Left ventricle myocardium inferior (tissue), 1 donor: ENCODE measurements around the gene CDHR3. TPM values are rescaled to one million over a fixed set of nuclear protein-coding genes. Genes with fewer than 3 reads are reported as not detected.

ENCODE experiments used
- DNase-seq: peaks from one replicate; pipeline ENCODE4 v3.0.0-alpha.2; 2020
- H3K27ac ChIP-seq: fragments of 200-600 bp; replicated peaks from 2 replicates; pipeline ENCODE4 v1.8.0; 2021
- H3K27me3 ChIP-seq: fragments of 200-600 bp; 2 replicates; pipeline ENCODE4 v1.8.0; 2021; ENCODE audit warnings: low read depth
- H3K36me3 ChIP-seq: fragments of 200-600 bp; 2 replicates; pipeline ENCODE4 v1.8.0; 2021
- H3K4me1 ChIP-seq: fragments of 200-600 bp; 2 replicates; pipeline ENCODE4 v1.8.0; 2021
- H3K4me3 ChIP-seq: fragments of 200-600 bp; 2 replicates; pipeline ENCODE4 v1.8.0; 2021; ENCODE audit warnings: mild to moderate bottlenecking, moderate library complexity
- H3K9me3 ChIP-seq: fragments of 200-600 bp; replicated peaks from 2 replicates; pipeline ENCODE4 v1.8.0; 2021
- intact Hi-C: fragments of 100-400 bp; cut with micrococcal nuclease; formaldehyde crosslinking; loops from one replicate; pipeline ENCODE4 v1.11.0; 2022
- total RNA-seq: library from RNA; stranded (reverse); fragmentation: NEBNext Ultra II Directional; extraction: Animal tissue kit (Norgen Biotek cat#: 25700); gene quantifications from one replicate; pipeline ENCODE4 v1.2.1, GENCODE V29; 2021
- TF ChIP-seq, protein P1 (sequence below): fragments of 200-600 bp; IDR thresholded peaks from 2 replicates; pipeline ENCODE4 v1.8.0; 2021; ENCODE audit warnings: antibody characterized with exemption, mild to moderate bottlenecking, borderline replicate concordance
- donor health status: DM: no; HTN: yes; CAD: no; lungs with severe emphysema.

Gene CDHR3
- total RNA-seq, 1 donor from 2014 or later = 11.4 TPM

DNA sequence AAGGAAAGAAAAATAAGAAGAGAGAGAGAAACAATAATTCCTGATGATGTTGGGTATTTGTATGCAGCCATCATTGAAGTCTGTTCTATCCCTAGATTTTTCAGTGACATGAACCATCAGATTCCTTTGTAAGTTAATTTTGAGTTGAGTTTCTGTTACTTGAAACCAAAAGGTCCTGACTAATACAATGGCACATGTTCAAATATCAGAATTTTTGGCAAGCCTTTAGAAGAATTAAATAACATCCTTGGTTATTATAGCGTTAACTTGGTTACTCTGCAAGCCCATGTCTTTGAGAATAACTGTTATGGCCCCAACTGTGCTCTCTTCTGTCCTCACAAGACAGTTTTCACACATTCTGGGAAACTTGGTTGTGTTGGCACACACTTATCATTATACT, 82.5 kb downstream of the CDHR3 start:
- TF ChIP-seq, protein P1, sequence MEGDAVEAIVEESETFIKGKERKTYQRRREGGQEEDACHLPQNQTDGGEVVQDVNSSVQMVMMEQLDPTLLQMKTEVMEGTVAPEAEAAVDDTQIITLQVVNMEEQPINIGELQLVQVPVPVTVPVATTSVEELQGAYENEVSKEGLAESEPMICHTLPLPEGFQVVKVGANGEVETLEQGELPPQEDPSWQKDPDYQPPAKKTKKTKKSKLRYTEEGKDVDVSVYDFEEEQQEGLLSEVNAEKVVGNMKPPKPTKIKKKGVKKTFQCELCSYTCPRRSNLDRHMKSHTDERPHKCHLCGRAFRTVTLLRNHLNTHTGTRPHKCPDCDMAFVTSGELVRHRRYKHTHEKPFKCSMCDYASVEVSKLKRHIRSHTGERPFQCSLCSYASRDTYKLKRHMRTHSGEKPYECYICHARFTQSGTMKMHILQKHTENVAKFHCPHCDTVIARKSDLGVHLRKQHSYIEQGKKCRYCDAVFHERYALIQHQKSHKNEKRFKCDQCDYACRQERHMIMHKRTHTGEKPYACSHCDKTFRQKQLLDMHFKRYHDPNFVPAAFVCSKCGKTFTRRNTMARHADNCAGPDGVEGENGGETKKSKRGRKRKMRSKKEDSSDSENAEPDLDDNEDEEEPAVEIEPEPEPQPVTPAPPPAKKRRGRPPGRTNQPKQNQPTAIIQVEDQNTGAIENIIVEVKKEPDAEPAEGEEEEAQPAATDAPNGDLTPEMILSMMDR = no peak
- intact Hi-C loops = loop anchor here (10.0 kb wide), 1 partner anchor 391 kb away; no protein-coding TSS in a partner anchor
- no peak overlapping the region for H3K27ac ChIP-seq
- no peaks in the 10 kb centered on the region for H3K9me3 ChIP-seq
- peaks cover 23% of the 10 kb centered on the region for H3K4me1 ChIP-seq
- no peak overlapping the region for H3K4me3 ChIP-seq
- DNase-seq = no peak
- H3K27me3 ChIP-seq = peaks cover 19% of the 10 kb centered on the region
- no peaks in the 10 kb centered on the region for H3K36me3 ChIP-seq

DNA sequence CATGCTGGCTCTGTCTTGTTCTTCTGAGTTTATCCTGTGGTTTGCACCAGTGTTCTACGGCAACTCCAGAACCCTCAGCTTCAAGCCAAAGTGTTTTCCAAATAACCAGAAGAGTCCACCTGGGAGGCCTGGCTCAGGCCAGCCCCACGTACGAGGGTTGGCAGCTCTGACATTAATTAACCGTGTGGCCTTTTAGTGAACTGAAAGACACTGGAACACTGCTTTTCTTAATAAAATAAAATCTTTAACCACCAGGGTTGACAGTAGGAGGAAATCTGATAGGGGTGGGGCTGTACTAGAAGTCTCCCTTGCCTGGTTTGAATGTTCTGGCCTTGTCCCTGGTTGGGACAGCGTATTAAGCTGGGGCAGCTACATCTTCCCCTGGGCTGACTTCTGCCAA, 84.1 kb downstream of the CDHR3 start:
- H3K4me3 ChIP-seq = no peak overlapping the region
- peaks cover 7% of the 10 kb centered on the region for H3K9me3 ChIP-seq
- no peak overlapping the region for H3K27ac ChIP-seq
- no peak for DNase-seq
- intact Hi-C loops = loop anchor here (10.0 kb wide), 1 partner anchor 392 kb away; no protein-coding TSS in a partner anchor
- H3K4me1 ChIP-seq = peaks cover 18% of the 10 kb centered on the region
- H3K27me3 ChIP-seq = peaks cover 19% of the 10 kb centered on the region
- TF ChIP-seq, protein P1 = no peak
- no peaks in the 10 kb centered on the region for H3K36me3 ChIP-seq

DNA sequence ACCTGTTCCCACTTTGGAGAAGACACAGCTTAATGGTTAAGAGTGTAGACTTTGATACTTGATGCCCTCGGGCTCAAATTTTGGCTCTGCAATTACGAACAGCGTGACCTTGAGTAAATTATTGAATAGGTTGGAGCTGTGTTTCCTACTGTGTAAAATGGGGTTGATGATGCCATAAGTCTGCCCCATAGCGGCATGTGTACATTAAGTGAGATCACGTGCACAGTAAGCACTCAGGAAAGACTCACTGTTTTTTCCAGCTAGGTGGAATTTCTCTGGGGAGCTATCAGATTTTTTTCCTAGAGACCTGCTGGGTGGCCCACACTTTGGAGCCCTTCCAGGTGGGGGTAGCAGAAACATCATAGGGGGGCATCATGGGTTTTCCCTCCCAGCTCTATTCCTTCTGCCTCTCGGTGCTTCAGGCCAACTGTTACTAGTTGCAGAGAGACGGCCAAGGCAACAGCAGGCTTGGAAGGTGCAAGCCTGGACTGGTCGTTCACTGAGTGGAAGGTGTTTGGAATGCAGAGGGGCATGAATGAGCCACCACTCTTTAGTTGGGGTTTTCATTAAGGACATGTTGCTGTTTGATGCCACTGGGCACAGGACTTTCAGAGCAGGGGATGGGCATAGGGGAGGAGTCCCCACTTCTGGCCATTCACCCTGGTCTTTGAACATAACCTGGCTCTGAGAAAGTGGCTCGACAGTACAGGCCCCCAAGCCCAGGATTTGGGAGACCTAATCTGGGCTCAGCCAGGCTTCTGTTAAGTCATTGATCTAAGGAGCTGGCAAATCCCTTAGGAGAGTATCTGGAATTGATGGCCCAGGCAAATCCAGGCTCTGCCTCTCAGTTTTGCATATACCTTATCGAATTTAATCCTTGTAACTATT, 85.0 kb downstream of the CDHR3 start:
- TF ChIP-seq, protein P1 = no peak
- Histone ChIP-seq H3K4me3 (no peak overlapping the region), H3K27me3 (peaks cover 16% of the 10 kb centered on the region), H3K27ac (no peak overlapping the region), H3K9me3 (peaks cover 7% of the 10 kb centered on the region), H3K36me3 (no peaks in the 10 kb centered on the region), H3K4me1 (peaks cover 9% of the 10 kb centered on the region)
- intact Hi-C loops = loop anchor here (10.0 kb wide), 1 partner anchor 393 kb away; no protein-coding TSS in a partner anchor
- DNase-seq = no peak

DNA sequence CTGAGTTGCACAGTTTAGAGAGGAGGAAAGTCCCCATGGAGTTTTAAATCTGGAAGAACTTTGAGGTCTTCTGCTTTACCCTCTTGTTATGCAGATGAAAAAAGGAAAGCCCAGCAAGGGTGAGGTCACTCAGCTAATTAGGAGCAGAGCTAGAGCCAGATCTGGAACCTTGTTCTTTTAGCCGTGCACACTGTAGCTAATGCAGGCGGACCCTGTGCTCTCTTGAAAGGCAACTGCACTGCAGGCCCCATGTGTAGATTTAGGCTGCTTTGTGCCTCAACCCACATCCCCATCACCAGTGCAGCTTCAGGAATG, 85.6 kb downstream of the CDHR3 start:
- Histone ChIP-seq H3K4me1 (peaks cover 9% of the 10 kb centered on the region), H3K4me3 (no peak overlapping the region), H3K9me3 (peaks cover 7% of the 10 kb centered on the region), H3K27ac (no peak overlapping the region), H3K36me3 (no peaks in the 10 kb centered on the region), H3K27me3 (peaks cover 10% of the 10 kb centered on the region)
- TF ChIP-seq, protein P1 = no peak
- intact Hi-C loops = loop anchor here (10.0 kb wide), 1 partner anchor 394 kb away; no protein-coding TSS in a partner anchor
- no peak for DNase-seq

DNA sequence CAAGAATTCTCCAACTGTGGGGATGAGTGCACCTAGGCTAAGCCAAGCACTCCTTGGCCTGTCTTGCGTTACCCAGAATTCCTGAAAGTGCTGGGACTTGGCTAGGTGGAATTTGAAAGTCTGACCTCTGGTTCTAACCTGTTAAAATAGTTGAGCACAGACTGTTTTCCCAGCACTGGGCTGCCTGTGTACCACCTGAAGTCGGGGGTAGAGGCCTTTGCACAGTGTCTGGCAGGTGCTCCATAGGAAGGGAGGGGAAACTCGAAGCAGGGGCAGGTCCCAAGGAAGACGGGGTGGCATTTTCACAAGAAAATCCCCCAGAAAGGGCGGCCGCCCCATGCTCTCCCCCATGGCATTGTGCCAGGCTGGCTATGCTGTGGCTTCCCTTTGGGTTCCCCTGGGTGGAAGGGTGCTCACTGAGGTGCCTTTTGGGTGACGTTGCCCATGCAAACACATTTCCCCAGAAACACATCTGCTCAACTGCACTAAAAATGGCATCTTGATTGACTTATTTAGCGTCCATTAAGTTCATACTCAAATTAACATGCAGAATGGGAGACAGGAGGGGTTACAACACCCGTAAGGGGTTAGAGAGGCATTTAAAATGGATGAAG, 86.2 kb downstream of the CDHR3 start:
- DNase-seq = no peak
- peaks cover 5% of the 10 kb centered on the region for H3K27me3 ChIP-seq
- intact Hi-C loops = loop anchor here (10.0 kb wide), 1 partner anchor 394 kb away; no protein-coding TSS in a partner anchor
- peaks cover 7% of the 10 kb centered on the region for H3K9me3 ChIP-seq
- H3K4me3 ChIP-seq = no peak overlapping the region
- no peaks in the 10 kb centered on the region for H3K36me3 ChIP-seq
- peaks cover 9% of the 10 kb centered on the region for H3K4me1 ChIP-seq
- H3K27ac ChIP-seq = no peak overlapping the region
- TF ChIP-seq, protein P1 = no peak
